ENCODE results near the gene CHPF2.
A peak's percentile ranks its signal among the peaks of the same experiment; 100 is the strongest.

CHPF2 gene

GRCh38 chr7:151274396-151274795 lies 42.1 kb downstream of the CHPF2 start:
- Histone ChIP-seq H3K36me3 (ENCODE audit: control insufficient read depth in 1 of 2, insufficient read depth in 2 of 2, low read length in 2 of 2) (no peaks in the 10 kb centered on the region), H3K27me3 (ENCODE audit: low read depth, low read length) (no peaks in the 10 kb centered on the region), H3K9me3 (ENCODE audit: control insufficient read depth in 1 of 2, low read length in 2 of 2) (no peaks in the 10 kb centered on the region), H3K4me3 (ENCODE audit: low read depth in 1 of 2, low read length in 2 of 2) (no peak overlapping the region), H3K4me1 (ENCODE audit: control insufficient read depth in 1 of 2, insufficient read depth in 2 of 2, low read length in 2 of 2) (peaks cover 0 to 13% of the 10 kb centered on the region in 2 donors), H3K27ac (ENCODE audit: low read length) (no peak overlapping the region)

- H3K4me1 ChIP-seq (ENCODE audit: control insufficient read depth in 1 of 2, insufficient read depth in 2 of 2, low read length in 2 of 2) = peaks cover 0 to 13% of the 10 kb centered on the region in 2 donors
- H3K9me3 ChIP-seq (ENCODE audit: control insufficient read depth in 1 of 2, low read length in 2 of 2) = no peaks in the 10 kb centered on the region
- H3K4me3 ChIP-seq (ENCODE audit: low read depth in 1 of 2, low read length in 2 of 2) = no peak overlapping the region
- H3K27me3 ChIP-seq (ENCODE audit: low read depth, low read length) = no peaks in the 10 kb centered on the region
- no peak overlapping the region for H3K27ac ChIP-seq (ENCODE audit: low read length)
- no peaks in the 10 kb centered on the region for H3K36me3 ChIP-seq (ENCODE audit: control insufficient read depth in 1 of 2, insufficient read depth in 2 of 2, low read length in 2 of 2)
Measured at GRCh38 chr7:151274936-151275812, 42.9 kb downstream of the CHPF2 start.

- Histone ChIP-seq H3K36me3 (ENCODE audit: control insufficient read depth in 1 of 2, insufficient read depth in 2 of 2, low read length in 2 of 2) (no peaks in the 10 kb centered on the region), H3K9me3 (ENCODE audit: control insufficient read depth in 1 of 2, low read length in 2 of 2) (no peaks in the 10 kb centered on the region), H3K4me3 (ENCODE audit: low read depth in 1 of 2, low read length in 2 of 2) (peak overlapping the region; percentile 30 to 34), H3K27me3 (ENCODE audit: low read depth, low read length) (no peaks in the 10 kb centered on the region), H3K27ac (ENCODE audit: low read length) (no peak overlapping the region), H3K4me1 (ENCODE audit: control insufficient read depth in 1 of 2, insufficient read depth in 2 of 2, low read length in 2 of 2) (peaks cover 0 to 13% of the 10 kb centered on the region in 2 donors)
Measured at GRCh38 chr7:151275813-151276577, 43.7 kb downstream of the CHPF2 start.

- Histone ChIP-seq H3K4me3 (ENCODE audit: low read depth in 1 of 2, low read length in 2 of 2) (peak overlapping the region; percentile 30 to 63), H3K27me3 (ENCODE audit: low read depth, low read length) (no peaks in the 10 kb centered on the region), H3K36me3 (ENCODE audit: control insufficient read depth in 1 of 2, insufficient read depth in 2 of 2, low read length in 2 of 2) (no peaks in the 10 kb centered on the region), H3K27ac (ENCODE audit: low read length) (no peak overlapping the region), H3K4me1 (ENCODE audit: control insufficient read depth in 1 of 2, insufficient read depth in 2 of 2, low read length in 2 of 2) (peaks cover 0 to 13% of the 10 kb centered on the region in 2 donors), H3K9me3 (ENCODE audit: control insufficient read depth in 1 of 2, low read length in 2 of 2) (no peaks in the 10 kb centered on the region)
Measured at GRCh38 chr7:151276666-151277590, 44.6 kb downstream of the CHPF2 start.

- no peaks in the 10 kb centered on the region for H3K9me3 ChIP-seq (ENCODE audit: control insufficient read depth in 1 of 2, low read length in 2 of 2)
- no peaks in the 10 kb centered on the region for H3K36me3 ChIP-seq (ENCODE audit: control insufficient read depth in 1 of 2, insufficient read depth in 2 of 2, low read length in 2 of 2)
- H3K4me3 ChIP-seq (ENCODE audit: low read depth in 1 of 2, low read length in 2 of 2) = peak overlapping the region; percentile 27 to 63
- no peaks in the 10 kb centered on the region for H3K27me3 ChIP-seq (ENCODE audit: low read depth, low read length)
- H3K27ac ChIP-seq (ENCODE audit: low read length) = no peak overlapping the region
- peaks cover 0 to 13% of the 10 kb centered on the region in 2 donors for H3K4me1 ChIP-seq (ENCODE audit: control insufficient read depth in 1 of 2, insufficient read depth in 2 of 2, low read length in 2 of 2)
Measured at GRCh38 chr7:151277631-151278030, 45.3 kb downstream of the CHPF2 start.

GRCh38 chr7:151278949-151279348 lies 46.7 kb downstream of the CHPF2 start:
- Histone ChIP-seq H3K4me1 (ENCODE audit: control insufficient read depth in 1 of 2, insufficient read depth in 2 of 2, low read length in 2 of 2) (peaks cover 0 to 13% of the 10 kb centered on the region in 2 donors), H3K36me3 (ENCODE audit: control insufficient read depth in 1 of 2, insufficient read depth in 2 of 2, low read length in 2 of 2) (no peaks in the 10 kb centered on the region), H3K27me3 (ENCODE audit: low read depth, low read length) (no peaks in the 10 kb centered on the region), H3K27ac (ENCODE audit: low read length) (no peak overlapping the region), H3K4me3 (ENCODE audit: low read depth in 1 of 2, low read length in 2 of 2) (no peak overlapping the region), H3K9me3 (ENCODE audit: control insufficient read depth in 1 of 2, low read length in 2 of 2) (no peaks in the 10 kb centered on the region)

- Histone ChIP-seq H3K27ac (ENCODE audit: low read length) (no peak overlapping the region), H3K4me1 (ENCODE audit: control insufficient read depth in 1 of 2, insufficient read depth in 2 of 2, low read length in 2 of 2) (peaks cover 0 to 13% of the 10 kb centered on the region in 2 donors), H3K27me3 (ENCODE audit: low read depth, low read length) (no peaks in the 10 kb centered on the region), H3K9me3 (ENCODE audit: control insufficient read depth in 1 of 2, low read length in 2 of 2) (no peaks in the 10 kb centered on the region), H3K36me3 (ENCODE audit: control insufficient read depth in 1 of 2, insufficient read depth in 2 of 2, low read length in 2 of 2) (no peaks in the 10 kb centered on the region), H3K4me3 (ENCODE audit: low read depth in 1 of 2, low read length in 2 of 2) (no peak overlapping the region)
Measured at GRCh38 chr7:151279868-151280267, 47.6 kb downstream of the CHPF2 start.

- no peak overlapping the region for H3K27ac ChIP-seq (ENCODE audit: low read length)
- H3K4me3 ChIP-seq (ENCODE audit: low read depth in 1 of 2, low read length in 2 of 2) = no peak overlapping the region
- H3K36me3 ChIP-seq (ENCODE audit: control insufficient read depth in 1 of 2, insufficient read depth in 2 of 2, low read length in 2 of 2) = no peaks in the 10 kb centered on the region
- no peaks in the 10 kb centered on the region for H3K9me3 ChIP-seq (ENCODE audit: control insufficient read depth in 1 of 2, low read length in 2 of 2)
- no peaks in the 10 kb centered on the region for H3K27me3 ChIP-seq (ENCODE audit: low read depth, low read length)
- peaks cover 0 to 12% of the 10 kb centered on the region in 2 donors for H3K4me1 ChIP-seq (ENCODE audit: control insufficient read depth in 1 of 2, insufficient read depth in 2 of 2, low read length in 2 of 2)
Measured at GRCh38 chr7:151280388-151281019, 48.2 kb downstream of the CHPF2 start.

- Histone ChIP-seq H3K27me3 (ENCODE audit: low read depth, low read length) (no peaks in the 10 kb centered on the region), H3K4me1 (ENCODE audit: control insufficient read depth in 1 of 2, insufficient read depth in 2 of 2, low read length in 2 of 2) (peaks cover 0 to under 1% of the 10 kb centered on the region in 2 donors), H3K27ac (ENCODE audit: low read length) (no peak overlapping the region), H3K4me3 (ENCODE audit: low read depth in 1 of 2, low read length in 2 of 2) (no peak overlapping the region), H3K9me3 (ENCODE audit: control insufficient read depth in 1 of 2, low read length in 2 of 2) (no peaks in the 10 kb centered on the region), H3K36me3 (ENCODE audit: control insufficient read depth in 1 of 2, insufficient read depth in 2 of 2, low read length in 2 of 2) (no peaks in the 10 kb centered on the region)
Measured at GRCh38 chr7:151281686-151282085, 49.4 kb downstream of the CHPF2 start.

GRCh38 chr7:151282111-151282510 lies 49.8 kb downstream of the CHPF2 start:
- H3K4me3 ChIP-seq (ENCODE audit: low read depth in 1 of 2, low read length in 2 of 2) = no peak overlapping the region
- H3K27ac ChIP-seq (ENCODE audit: low read length) = no peak overlapping the region
- no peaks in the 10 kb centered on the region for H3K36me3 ChIP-seq (ENCODE audit: control insufficient read depth in 1 of 2, insufficient read depth in 2 of 2, low read length in 2 of 2)
- no peaks in the 10 kb centered on the region for H3K4me1 ChIP-seq (ENCODE audit: control insufficient read depth in 1 of 2, insufficient read depth in 2 of 2, low read length in 2 of 2)
- no peaks in the 10 kb centered on the region for H3K9me3 ChIP-seq (ENCODE audit: control insufficient read depth in 1 of 2, low read length in 2 of 2)
- H3K27me3 ChIP-seq (ENCODE audit: low read depth, low read length) = no peaks in the 10 kb centered on the region
